GM15510 (cell line): ENCODE measurements around the gene XRCC3.

Experiments
- POLR2A ChIP-seq: IDR thresholded peaks from 3 replicates; pipeline ENCODE4 v1.6.1; 2011; ENCODE audit warnings: borderline replicate concordance; ENCODE audit not compliant: insufficient read length; ENCODE audit errors: extremely low read depth

XRCC3 gene

DNA sequence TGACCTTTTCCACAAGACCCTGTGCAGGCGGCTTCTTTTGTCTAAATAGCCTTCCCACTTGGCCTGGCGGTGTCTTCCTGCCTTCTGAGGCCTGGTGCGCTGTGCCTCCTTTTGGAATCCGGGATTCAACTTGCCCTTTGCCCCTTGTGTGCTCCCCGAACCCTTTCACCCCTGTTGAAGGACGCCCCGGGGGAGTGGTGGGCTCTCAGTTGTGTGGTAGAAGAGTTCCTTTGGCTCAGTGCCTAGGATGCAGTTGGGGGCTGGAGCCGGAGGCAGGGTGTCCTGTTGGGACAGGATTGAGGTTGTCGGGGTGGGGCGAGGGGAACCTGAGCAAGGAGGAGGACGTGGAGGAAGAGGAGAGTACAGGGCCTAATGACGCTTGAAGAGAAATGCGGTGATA, 51.7 kb downstream of the XRCC3 start:
- TF ChIP-seq POLR2A, result no peak

DNA sequence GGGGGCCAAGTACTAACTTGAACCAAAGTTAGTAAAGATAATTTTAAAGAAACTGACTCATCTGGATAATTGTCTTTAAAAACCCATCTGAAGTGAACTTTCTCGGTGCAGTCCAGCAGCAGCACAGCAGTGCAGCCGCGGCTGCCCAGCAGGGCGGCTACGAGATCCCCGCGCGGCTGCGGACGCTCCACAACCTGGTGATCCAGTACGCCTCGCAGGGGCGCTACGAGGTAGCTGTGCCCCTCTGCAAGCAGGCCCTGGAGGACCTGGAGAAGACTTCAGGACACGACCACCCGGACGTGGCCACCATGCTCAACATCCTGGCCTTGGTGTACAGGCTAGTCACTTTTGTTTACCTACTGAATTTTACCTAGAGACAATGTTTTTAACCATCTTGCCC, 52.7 kb downstream of the XRCC3 start:
- no peak for TF ChIP-seq POLR2A

DNA sequence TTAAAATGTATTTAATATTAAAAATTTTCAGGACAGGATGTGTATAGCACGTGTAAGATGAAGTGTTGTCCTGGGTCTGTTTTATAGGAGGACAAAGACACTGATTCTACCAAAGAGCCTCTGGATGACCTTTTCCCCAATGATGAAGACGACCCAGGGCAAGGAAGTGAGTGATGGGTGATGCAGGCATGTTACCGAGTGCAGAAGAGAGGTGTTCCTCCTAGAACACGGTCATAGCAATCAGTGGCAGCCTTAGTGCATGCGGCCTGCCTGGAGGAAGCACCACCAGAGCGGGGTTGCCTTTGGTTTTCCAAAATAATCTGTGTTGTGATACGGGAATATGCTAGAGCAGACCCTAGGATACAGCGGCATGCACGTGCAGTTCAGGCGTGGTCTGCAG, 53.2 kb downstream of the XRCC3 start:
- TF ChIP-seq POLR2A, result no peak

DNA sequence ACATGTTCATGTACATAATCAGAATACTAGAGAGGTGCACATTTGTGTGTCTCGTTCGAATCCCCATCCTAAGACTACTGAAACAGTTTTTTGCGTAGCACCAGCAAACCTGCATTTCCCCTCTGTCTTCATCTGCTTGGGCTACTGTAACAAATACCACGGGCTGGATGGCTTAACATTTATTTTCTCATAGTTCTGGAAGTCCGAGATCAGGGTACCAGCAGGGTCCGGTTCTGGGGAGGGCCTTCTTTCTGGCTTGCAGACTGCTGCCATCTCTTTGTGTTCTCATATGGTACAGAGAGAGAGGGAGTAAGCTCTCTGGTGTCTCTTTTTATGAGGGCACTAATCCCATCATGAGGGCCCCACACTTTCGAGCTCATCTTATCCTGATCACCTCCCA, 55.6 kb downstream of the XRCC3 start:
- TF ChIP-seq POLR2A, result no peak

DNA sequence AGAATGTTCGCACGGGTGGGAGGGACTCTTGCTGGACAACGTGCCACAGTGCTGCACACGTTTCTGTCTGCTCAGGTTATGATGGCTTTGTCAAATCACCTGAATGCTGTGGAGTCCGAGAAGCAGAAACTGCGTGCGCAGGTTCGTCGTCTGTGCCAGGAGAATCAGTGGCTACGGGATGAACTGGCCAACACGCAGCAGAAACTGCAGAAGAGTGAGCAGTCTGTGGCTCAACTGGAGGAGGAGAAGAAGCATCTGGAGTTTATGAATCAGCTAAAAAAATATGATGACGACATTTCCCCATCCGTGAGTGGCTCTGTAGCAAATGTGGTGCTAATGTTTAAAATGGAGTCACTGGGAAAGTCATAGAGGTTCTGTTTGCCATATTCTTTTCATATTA, 57.8 kb downstream of the XRCC3 start:
- no peak for TF ChIP-seq POLR2A

DNA sequence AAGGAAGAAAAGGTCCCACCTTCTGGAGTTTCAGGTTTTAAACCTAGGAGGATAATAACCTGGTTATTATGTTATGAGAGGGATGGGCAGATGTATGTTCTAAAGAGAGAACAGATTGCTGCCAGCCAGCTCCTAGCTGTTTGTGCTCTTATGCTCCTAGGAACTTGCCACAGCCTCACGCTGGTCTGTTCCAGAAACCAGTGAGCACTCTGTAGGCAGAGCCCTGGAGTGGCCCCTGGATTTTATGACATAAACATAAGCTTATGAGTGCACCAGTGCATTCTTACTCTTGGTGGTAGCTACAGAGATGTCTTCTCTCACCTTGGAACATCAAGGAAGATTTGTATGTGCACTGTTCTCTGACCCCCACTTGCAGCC, 58.5 kb downstream of the XRCC3 start:
- no peak for TF ChIP-seq POLR2A

DNA sequence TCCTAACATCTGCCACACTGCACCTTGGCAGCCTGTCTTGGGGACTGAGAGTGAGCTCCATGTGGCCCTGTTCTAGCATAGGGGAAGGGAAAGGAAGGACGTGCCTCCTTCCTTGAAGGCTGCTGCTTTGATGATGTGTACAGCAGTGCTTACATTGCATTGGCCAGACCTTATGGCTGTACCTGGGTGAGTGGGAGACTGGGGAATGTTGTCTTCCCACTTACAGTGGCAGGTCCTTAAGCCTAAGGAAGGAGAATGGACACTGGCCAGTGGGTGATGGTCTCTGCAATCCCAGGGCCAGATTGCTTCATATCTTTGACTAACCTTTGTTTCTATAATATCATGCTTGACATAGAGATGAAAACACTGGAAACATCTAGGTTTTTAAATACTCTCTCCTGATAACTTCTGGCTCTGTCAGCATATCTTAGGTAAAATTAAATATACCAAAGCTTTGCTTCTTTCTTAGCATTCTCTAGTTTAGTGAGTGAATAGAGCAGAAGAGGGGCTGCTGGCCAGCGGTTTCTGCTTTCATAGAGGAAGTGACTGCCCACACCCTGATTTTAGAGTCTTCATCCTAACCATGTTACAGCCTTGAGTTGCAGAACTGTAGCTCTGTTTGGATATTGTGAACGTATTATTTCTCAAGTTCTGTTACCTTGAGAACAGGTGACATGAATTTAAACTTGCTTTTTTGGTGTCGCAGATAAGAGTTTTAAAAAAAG, 59.1 kb downstream of the XRCC3 start:
- TF ChIP-seq POLR2A, result no peak

DNA sequence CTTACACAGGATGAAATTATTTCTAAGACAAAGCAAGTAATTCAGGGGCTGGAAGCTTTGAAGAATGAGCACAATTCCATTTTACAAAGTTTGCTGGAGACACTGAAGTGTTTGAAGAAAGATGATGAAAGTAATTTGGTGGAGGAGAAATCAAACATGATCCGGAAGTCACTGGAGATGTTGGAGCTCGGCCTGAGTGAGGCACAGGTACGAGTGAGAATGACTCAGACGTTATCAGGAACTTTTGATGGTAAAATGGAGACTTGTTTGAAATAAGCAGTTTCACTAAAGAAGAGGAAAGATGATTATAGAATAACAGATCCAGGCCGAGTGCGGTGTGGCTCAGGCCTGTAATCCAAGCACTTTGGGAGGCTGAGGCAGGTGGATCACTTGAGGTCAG, 60.6 kb downstream of the XRCC3 start:
- no peak for TF ChIP-seq POLR2A

DNA sequence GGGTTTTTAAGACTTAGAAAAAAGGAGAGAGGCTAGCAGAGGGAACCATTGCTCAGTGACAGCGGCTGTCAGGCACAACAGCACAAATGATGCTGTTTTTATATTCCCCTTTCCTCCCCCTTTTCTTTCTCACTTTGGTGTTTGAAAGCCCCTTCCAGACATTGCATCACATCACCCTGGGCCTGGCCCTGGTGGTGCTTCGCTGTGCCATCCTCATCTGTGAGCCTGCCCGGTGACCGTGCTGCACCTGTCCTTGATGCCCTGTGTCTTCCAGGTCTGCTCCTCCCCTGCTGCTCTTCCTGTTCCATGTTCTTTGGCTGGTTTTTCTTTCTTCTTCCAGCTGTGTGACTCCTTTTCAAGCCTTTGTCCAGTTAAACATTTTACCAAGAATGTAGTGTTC, 61.4 kb downstream of the XRCC3 start:
- TF ChIP-seq POLR2A, result no peak

DNA sequence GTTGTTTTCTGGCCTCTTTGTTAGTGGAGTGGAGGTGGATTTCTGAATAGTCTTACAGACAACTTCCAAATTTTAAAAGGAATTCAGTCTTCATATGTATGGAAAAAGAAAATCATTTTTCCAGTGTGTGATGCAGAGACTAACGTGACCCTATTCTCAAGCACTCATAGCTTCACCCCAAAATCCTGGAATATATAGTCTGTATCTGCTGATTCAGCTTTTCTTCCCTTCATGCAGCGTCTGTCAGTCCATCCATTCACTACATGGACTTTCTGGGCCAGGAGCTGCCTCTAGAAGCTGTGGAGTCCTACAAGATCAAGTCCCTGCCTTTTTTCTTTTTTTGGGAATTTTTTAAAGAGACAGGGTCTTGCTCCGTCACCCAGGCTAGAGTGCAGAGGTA, 62.4 kb downstream of the XRCC3 start:
- no peak for TF ChIP-seq POLR2A

DNA sequence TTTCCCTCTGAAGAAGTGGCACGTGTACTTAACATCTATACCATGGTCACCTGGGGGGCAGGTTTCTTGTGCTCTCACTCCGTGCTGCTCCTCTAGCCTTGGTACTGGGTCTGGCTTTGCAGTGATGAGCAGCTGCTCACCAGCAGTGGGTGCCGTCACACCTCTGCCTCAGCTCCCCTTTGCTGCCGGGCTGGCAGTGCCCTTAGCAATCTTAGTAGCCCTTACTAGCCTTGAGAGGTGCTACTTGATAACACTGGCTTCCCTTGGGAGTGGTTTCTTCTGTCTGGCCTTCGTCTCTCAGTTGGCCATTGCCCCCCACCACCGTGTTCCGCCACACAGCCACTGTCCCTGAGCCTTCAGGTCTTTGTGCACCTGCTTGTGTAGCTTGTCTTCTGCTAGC, 63.7 kb downstream of the XRCC3 start:
- TF ChIP-seq POLR2A, result no peak

DNA sequence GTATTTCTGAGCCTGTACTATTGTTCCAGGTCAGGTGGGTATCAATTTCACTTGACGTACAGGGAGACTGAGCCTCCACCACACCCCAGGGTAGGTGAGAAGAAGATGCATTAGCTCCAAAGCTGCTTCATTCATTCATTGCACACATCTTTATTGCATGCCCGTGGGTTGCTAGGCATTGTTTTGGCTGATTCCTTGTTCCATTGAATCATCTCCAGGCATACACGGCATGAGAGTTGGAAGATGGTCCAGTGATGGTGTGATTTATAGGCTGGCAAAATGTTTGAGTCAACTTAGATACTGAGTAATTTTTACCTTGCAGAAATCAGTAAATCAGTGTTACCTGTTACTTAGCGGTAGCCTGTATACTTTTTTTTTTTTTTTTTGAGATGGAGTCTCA, 65.0 kb downstream of the XRCC3 start:
- TF ChIP-seq POLR2A, result no peak

DNA sequence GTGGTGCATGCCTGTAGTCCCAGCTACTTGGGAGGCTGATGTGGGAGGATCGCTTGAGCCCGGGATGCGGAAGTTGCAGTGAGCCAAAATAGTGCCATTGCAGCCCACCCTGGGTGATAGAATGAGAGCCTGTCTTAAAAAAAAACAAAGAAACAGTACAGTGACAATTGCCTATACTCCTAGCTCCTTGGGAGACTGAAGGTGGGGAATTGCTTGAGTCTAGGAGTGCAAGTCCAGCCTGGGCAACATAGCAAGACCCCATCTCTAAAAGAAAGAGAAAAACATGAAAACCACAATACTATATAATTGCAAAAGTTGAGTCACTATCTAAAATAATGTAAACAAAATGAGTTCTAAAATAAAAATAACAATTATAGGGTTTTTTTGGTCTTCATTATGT, 66.2 kb downstream of the XRCC3 start:
- no peak for TF ChIP-seq POLR2A
